OCI-LY1 (cell line): Measurements from ENCODE around the gene IGSF3.

Source experiments
- H2AFZ ChIP-seq: fragments of 200-600 bp; sonication (generic), shearing (Covaris generic); 2 replicates; pipeline ENCODE4 v1.6.0; 2014; ENCODE audit warnings: antibody characterized with exemption, mild to moderate bottlenecking, low read length
- H3F3A ChIP-seq: fragments of 200-600 bp; sonication (generic), shearing (Covaris generic); 2 replicates; pipeline ENCODE4 v1.6.0; 2014; ENCODE audit warnings: mild to moderate bottlenecking, antibody characterized with exemption, low read length, moderate library complexity; ENCODE audit not compliant: insufficient read depth
- H3K27ac ChIP-seq: fragments of 200-600 bp; sonication (generic); 2 replicates; pipeline ENCODE4 v1.5.1; 2014; ENCODE audit warnings: low read length, mixed run types, mild to moderate bottlenecking, low read depth; ENCODE audit not compliant: poor library complexity, severe bottlenecking
- H3K27me3 ChIP-seq: fragments of 200-600 bp; sonication (generic); 2 replicates; pipeline ENCODE4 v1.6.0; 2014; ENCODE audit warnings: antibody characterized with exemption, mild to moderate bottlenecking, low read length, moderate library complexity; ENCODE audit not compliant: insufficient read depth
- H3K36me3 ChIP-seq: fragments of 200-600 bp; sonication (generic); 2 replicates; pipeline ENCODE4 v1.6.1; 2014; ENCODE audit warnings: mild to moderate bottlenecking, antibody characterized with exemption, low read length, moderate library complexity, mixed read lengths; ENCODE audit not compliant: insufficient read depth
- H3K4me1 ChIP-seq: fragments of 200-600 bp; sonication (generic); 2 replicates; pipeline ENCODE4 v1.5.1; 2014; ENCODE audit warnings: mild to moderate bottlenecking, low read length, moderate library complexity; ENCODE audit not compliant: insufficient read depth, severe bottlenecking
- H3K4me2 ChIP-seq: fragments of 200-600 bp; sonication (generic), shearing (Covaris generic); 2 replicates; pipeline ENCODE4 v1.6.1; 2014; ENCODE audit warnings: low read length
- H3K4me3 ChIP-seq: fragments of 200-600 bp; sonication (generic); 2 replicates; pipeline ENCODE4 v1.5.1; 2014; ENCODE audit warnings: low read length, low read depth, mild to moderate bottlenecking, mixed read lengths; ENCODE audit not compliant: poor library complexity, severe bottlenecking
- H3K79me2 ChIP-seq: fragments of 200-600 bp; shearing (Covaris generic); 2 replicates; pipeline ENCODE4 v1.6.1; 2016; ENCODE audit warnings: mixed run types, low read length, mixed read lengths; ENCODE audit not compliant: insufficient read depth
- H3K9ac ChIP-seq: fragments of 200-600 bp; sonication (generic), shearing (Covaris generic); 2 replicates; pipeline ENCODE4 v1.6.1; 2014; ENCODE audit warnings: mild to moderate bottlenecking, low read length, mixed read lengths
- H3K9me2 ChIP-seq: fragments of 200-600 bp; sonication (generic), shearing (Covaris generic); 2 replicates; pipeline ENCODE4 v1.6.1; 2014; ENCODE audit warnings: low read depth, mild to moderate bottlenecking, low read length, mixed read lengths
- H3K9me3 ChIP-seq: fragments of 200-600 bp; shearing (Covaris generic); 2 replicates; pipeline ENCODE4 v1.6.1; 2014; ENCODE audit warnings: low read length, mixed read lengths
- H4K20me1 ChIP-seq: fragments of 200-600 bp; sonication (generic), shearing (Covaris generic); 2 replicates; pipeline ENCODE4 v1.6.0; 2016; ENCODE audit warnings: mild to moderate bottlenecking, low read length; ENCODE audit not compliant: insufficient read depth
- EZH2 ChIP-seq: fragments of 200-600 bp; sonication (generic), shearing (Covaris generic); IDR thresholded peaks from 2 replicates; pipeline ENCODE4 v1.8.0; 2017; ENCODE audit warnings: borderline replicate concordance, mixed run types, mild to moderate bottlenecking, antibody characterized with exemption, low read length, moderate library complexity, mixed read lengths
- TF ChIP-seq, protein P1 (sequence below): fragments of 200-600 bp; sonication (generic), shearing (Covaris generic); IDR thresholded peaks from 2 replicates; pipeline ENCODE4 v1.5.1; 2017; ENCODE audit warnings: mild to moderate bottlenecking, antibody characterized with exemption, low read length, moderate library complexity, mixed read lengths

IGSF3 gene

GRCh38 chr1:116573431-116574095, 94.0 kb downstream of the IGSF3 start:
- peaks cover 9% of the 10 kb centered on the region for H3K4me1 ChIP-seq
- no peaks in the 10 kb centered on the region for H3K9me2 ChIP-seq
- TF ChIP-seq EZH2: no peak
- TF ChIP-seq, protein P1, sequence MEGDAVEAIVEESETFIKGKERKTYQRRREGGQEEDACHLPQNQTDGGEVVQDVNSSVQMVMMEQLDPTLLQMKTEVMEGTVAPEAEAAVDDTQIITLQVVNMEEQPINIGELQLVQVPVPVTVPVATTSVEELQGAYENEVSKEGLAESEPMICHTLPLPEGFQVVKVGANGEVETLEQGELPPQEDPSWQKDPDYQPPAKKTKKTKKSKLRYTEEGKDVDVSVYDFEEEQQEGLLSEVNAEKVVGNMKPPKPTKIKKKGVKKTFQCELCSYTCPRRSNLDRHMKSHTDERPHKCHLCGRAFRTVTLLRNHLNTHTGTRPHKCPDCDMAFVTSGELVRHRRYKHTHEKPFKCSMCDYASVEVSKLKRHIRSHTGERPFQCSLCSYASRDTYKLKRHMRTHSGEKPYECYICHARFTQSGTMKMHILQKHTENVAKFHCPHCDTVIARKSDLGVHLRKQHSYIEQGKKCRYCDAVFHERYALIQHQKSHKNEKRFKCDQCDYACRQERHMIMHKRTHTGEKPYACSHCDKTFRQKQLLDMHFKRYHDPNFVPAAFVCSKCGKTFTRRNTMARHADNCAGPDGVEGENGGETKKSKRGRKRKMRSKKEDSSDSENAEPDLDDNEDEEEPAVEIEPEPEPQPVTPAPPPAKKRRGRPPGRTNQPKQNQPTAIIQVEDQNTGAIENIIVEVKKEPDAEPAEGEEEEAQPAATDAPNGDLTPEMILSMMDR: no peak
- no peak overlapping the region for H3K4me2 ChIP-seq
- H2AFZ ChIP-seq: no peak overlapping the region
- H3F3A ChIP-seq: no peaks in the 10 kb centered on the region
- H3K9ac ChIP-seq: no peak overlapping the region
- no peaks in the 10 kb centered on the region for H3K79me2 ChIP-seq
- no peak overlapping the region for H3K27ac ChIP-seq
- H3K36me3 ChIP-seq: no peaks in the 10 kb centered on the region
- H3K4me3 ChIP-seq: no peak overlapping the region
- H4K20me1 ChIP-seq: no peaks in the 10 kb centered on the region
- no peaks in the 10 kb centered on the region for H3K27me3 ChIP-seq
- H3K9me3 ChIP-seq: no peaks in the 10 kb centered on the region

DNA sequence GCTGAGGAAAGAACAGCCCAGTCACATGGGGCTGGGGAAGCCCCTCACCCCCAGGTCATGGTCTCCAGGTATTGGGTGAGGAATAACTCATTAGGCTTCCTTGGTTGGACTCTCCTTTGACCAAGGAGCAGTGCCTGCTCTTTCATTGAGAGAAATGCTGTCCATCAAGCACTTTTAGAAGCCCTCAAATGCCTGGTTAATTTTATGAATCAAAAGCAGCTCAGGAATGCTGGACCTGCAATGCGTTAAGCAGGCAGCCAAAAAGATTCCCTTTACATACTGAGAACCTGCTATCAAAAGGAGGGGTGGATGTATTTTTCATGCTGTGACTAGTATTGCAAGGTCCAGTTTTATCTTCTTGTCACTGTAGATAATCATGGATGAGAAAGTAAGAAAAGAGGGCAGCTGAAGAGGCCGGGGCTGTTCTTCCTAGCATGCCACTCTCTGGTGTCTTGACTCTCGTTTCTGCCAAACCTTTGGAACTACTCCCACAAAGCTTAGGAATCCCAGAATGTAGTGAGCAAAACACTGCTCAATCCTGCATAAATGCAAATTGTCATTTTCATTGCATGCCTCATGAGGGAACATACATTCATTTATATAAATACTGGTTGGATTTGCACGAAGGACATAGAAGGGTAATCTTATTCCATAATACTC, 94.6 kb downstream of the IGSF3 start:
- Histone ChIP-seq H3F3A (no peaks in the 10 kb centered on the region), H3K9me3 (no peaks in the 10 kb centered on the region), H3K79me2 (no peaks in the 10 kb centered on the region), H3K27me3 (no peaks in the 10 kb centered on the region), H3K4me1 (peaks cover 9% of the 10 kb centered on the region), H4K20me1 (no peaks in the 10 kb centered on the region), H3K4me3 (no peak overlapping the region), H3K36me3 (no peaks in the 10 kb centered on the region), H3K9me2 (no peaks in the 10 kb centered on the region), H2AFZ (no peak overlapping the region), H3K27ac (no peak overlapping the region), H3K4me2 (no peak overlapping the region), H3K9ac (no peak overlapping the region)
- TF ChIP-seq, protein P1: no peak

DNA sequence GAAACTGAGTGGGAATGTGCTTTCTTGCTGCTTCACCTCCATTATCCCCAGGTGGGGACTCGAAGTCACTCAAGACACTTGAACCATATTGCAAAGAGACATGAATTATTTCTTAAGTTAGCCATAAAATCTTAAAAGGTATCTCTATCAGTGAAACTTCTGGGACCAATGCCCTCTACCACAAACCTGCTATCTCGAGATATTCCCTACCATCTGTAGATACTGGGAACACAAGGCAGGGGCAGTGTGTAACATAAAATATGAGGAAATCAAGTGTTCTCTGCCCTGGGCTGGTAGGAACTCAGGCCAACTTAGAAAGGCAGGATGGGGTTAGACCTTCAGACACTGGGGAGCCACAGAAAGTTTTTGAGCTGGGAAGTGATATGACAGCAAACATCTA, 95.4 kb downstream of the IGSF3 start:
- Histone ChIP-seq H3K27me3 (no peaks in the 10 kb centered on the region), H2AFZ (no peak overlapping the region), H3K27ac (no peak overlapping the region), H3F3A (no peaks in the 10 kb centered on the region), H3K9me3 (no peaks in the 10 kb centered on the region), H3K4me1 (peaks cover 9% of the 10 kb centered on the region), H3K9me2 (no peaks in the 10 kb centered on the region), H3K9ac (no peak overlapping the region), H4K20me1 (no peaks in the 10 kb centered on the region), H3K4me3 (no peak overlapping the region), H3K4me2 (no peak overlapping the region), H3K36me3 (no peaks in the 10 kb centered on the region), H3K79me2 (no peaks in the 10 kb centered on the region)
- TF ChIP-seq EZH2: no peak
- TF ChIP-seq, protein P1: no peak
